GM21390 (cell line): Measurements from ENCODE around the gene OTOF.

Source experiments
- ATAC-seq: cut with Tn5 transposase; IDR thresholded peaks from one replicate; pipeline ENCODE4 v1.9.1; 2021; ENCODE audit not compliant: unreplicated experiment

The OTOF gene

GRCh38 chr2:26421961-26422360, 56.0 kb downstream of the OTOF start:
- no peak for ATAC-seq

GRCh38 chr2:26414311-26414710, 63.6 kb downstream of the OTOF start:
- no peak for ATAC-seq

GRCh38 chr2:26412091-26412673, 65.7 kb downstream of the OTOF start:
- ATAC-seq = peak; percentile 76

- ATAC-seq = no peak
Observed at GRCh38 chr2:26411419-26411818, 66.5 kb downstream of the OTOF start.

- ATAC-seq = no peak
Observed at GRCh38 chr2:26410764-26411243, 67.1 kb downstream of the OTOF start.

GRCh38 chr2:26409785-26410184, 68.1 kb downstream of the OTOF start:
- ATAC-seq = no peak

- no peak for ATAC-seq
Observed at GRCh38 chr2:26407526-26407925, 70.4 kb downstream of the OTOF start.
